H1 (cell line): ENCODE results near the gene TMEM86B. TPM values are rescaled to one million over a fixed set of nuclear protein-coding genes. Genes with fewer than 3 reads are reported as not detected.

Experiments used
- CTCF ChIA-PET: fragments of 300-600 bp; sonication (Branson Sonifier 250); formaldehyde crosslinking; loops from one replicate; lab custom pipeline; 2021; ENCODE audit not compliant: partially characterized antibody; lab: Charles Lee
- POLR2A ChIA-PET: fragments of 300-600 bp; sonication (Branson Sonifier 250); formaldehyde crosslinking; loops from one replicate; lab custom pipeline; 2021; ENCODE audit warnings: inconsistent platforms; ENCODE audit not compliant: partially characterized antibody; lab: Charles Lee
- DNase-seq, 2 experiments: peaks; one replicate each; pipeline versions ENCODE4 v3.0.0 to v3.0.0-alpha.2; 2010 to 2022; ENCODE audit warnings: low spot score in 2 of 2, low read depth in 1 of 2, mixed read lengths in 1 of 2
- FAIRE-seq: peaks from 2 replicates; lab custom pipeline; 2011; peaks lifted over from hg19 to GRCh38; lab: Jason Lieb, UNC
- H2AFZ ChIP-seq: 2 replicates; pipeline ENCODE4 v1.8.1; 2012; ENCODE audit warnings: low read length, inconsistent platforms
- H2AK5ac ChIP-seq: 2 replicates; pipeline ENCODE4 v1.6.1; 2013; ENCODE audit warnings: low read depth, low read length
- H2BK120ac ChIP-seq: replicated peaks from 2 replicates; pipeline ENCODE3; 2013; ENCODE audit warnings: low read depth, low read length, inconsistent platforms
- H2BK12ac ChIP-seq: 2 replicates; pipeline ENCODE4 v1.6.1; 2013; ENCODE audit warnings: low read depth, low read length
- H2BK15ac ChIP-seq: 2 replicates; pipeline ENCODE4 v1.6.1; 2013; ENCODE audit warnings: low read length
- H2BK20ac ChIP-seq: 2 replicates; pipeline ENCODE4 v1.6.1; 2013; ENCODE audit warnings: low read length
- H2BK5ac ChIP-seq: 2 replicates; pipeline ENCODE4 v1.6.1; 2013; ENCODE audit warnings: low read depth, low read length
- H3K14ac ChIP-seq: 2 replicates; pipeline ENCODE4 v1.6.1; 2013; ENCODE audit warnings: inconsistent platforms; ENCODE audit not compliant: insufficient read length
- H3K18ac ChIP-seq: 2 replicates; pipeline ENCODE4 v1.6.1; 2013; ENCODE audit warnings: low read length; ENCODE audit errors: extremely low read depth
- H3K23ac ChIP-seq: 2 replicates; pipeline ENCODE4 v1.6.1; 2013; ENCODE audit warnings: inconsistent platforms; ENCODE audit not compliant: insufficient read length
- H3K23me2 ChIP-seq: 2 replicates; pipeline ENCODE4 v1.6.1; 2013; ENCODE audit warnings: low read depth, low read length
- H3K27ac ChIP-seq: 2 replicates; pipeline ENCODE4 v1.6.1; 2011; ENCODE audit warnings: low read depth, low read length, inconsistent platforms
- H3K27me3 ChIP-seq, 4 experiments: replicated peaks in 1 of 4; 1 replicate in 1 of 4; 2 replicates in 3 of 4; pipeline versions ENCODE4 v1.6.1 to v1.8.1; 2011 to 2013; ENCODE audit warnings: low read length in 3 of 4, mild to moderate bottlenecking in 3 of 4, inconsistent platforms in 2 of 4, mixed read lengths in 2 of 4, moderate library complexity in 1 of 4; ENCODE audit not compliant: control insufficient read depth in 3 of 4, insufficient read depth in 3 of 4; ENCODE audit errors: extremely low read depth in 1 of 4
- H3K36me3 ChIP-seq, 4 experiments: 2 replicates each; pipeline versions ENCODE4 v1.6.1 to v1.8.1; 2011 to 2013; ENCODE audit warnings: mild to moderate bottlenecking in 4 of 4, low read length in 3 of 4, moderate library complexity in 2 of 4, control low read depth in 1 of 4, inconsistent platforms in 1 of 4; ENCODE audit not compliant: insufficient read depth in 4 of 4, control insufficient read depth in 2 of 4
- H3K4ac ChIP-seq: replicated peaks from 2 replicates; pipeline ENCODE3; 2013; ENCODE audit warnings: low read length, low read depth, mixed read lengths, inconsistent platforms; ENCODE audit not compliant: insufficient read length
- H3K4me1 ChIP-seq, 4 experiments: replicated peaks in 1 of 4; 1 replicate in 1 of 4; 2 replicates in 3 of 4; pipeline versions ENCODE4 v1.6.1 to v1.8.1; 2011 to 2013; ENCODE audit warnings: low read length in 3 of 4, inconsistent platforms in 2 of 4, mixed read lengths in 1 of 4; ENCODE audit not compliant: insufficient read depth in 4 of 4, control insufficient read depth in 3 of 4
- H3K4me2 ChIP-seq, 2 experiments: 2 replicates each; pipeline versions ENCODE4 v1.6.1 to v1.8.1; 2011 to 2013; ENCODE audit warnings: low read depth in 2 of 2, low read length in 2 of 2, control low read depth in 1 of 2, inconsistent platforms in 1 of 2, mild to moderate bottlenecking in 1 of 2; ENCODE audit not compliant: insufficient read depth in 1 of 2
- H3K4me3 ChIP-seq, 4 experiments: fragments of 200-600, 300-600 bp in 1 of 4; sonication (generic), shearing (Covaris generic), sonication (Bioruptor Twin) in 1 of 4; 2 replicates each; pipeline versions ENCODE4 v1.5.1 to v1.8.1; 2011 to 2016; ENCODE audit warnings: low read length in 4 of 4, low read depth in 3 of 4, control low read depth in 2 of 4, inconsistent platforms in 2 of 4, mild to moderate bottlenecking in 2 of 4, mixed read lengths in 1 of 4, moderate library complexity in 1 of 4; ENCODE audit not compliant: insufficient read depth in 2 of 4; ENCODE audit errors: extremely low read depth in 1 of 4
- H3K56ac ChIP-seq: replicated peaks from 2 replicates; pipeline ENCODE3; 2013; ENCODE audit warnings: low read depth, mild to moderate bottlenecking, mixed read lengths, low read length, inconsistent platforms; ENCODE audit not compliant: insufficient read length
- H3K79me1 ChIP-seq: 2 replicates; pipeline ENCODE4 v1.6.1; 2013; ENCODE audit warnings: low read depth, low read length, control low read depth
- H3K79me2 ChIP-seq, 2 experiments: 2 replicates each; pipeline versions ENCODE4 v1.6.1 to v1.8.1; 2012 to 2013; ENCODE audit warnings: low read length in 2 of 2, mild to moderate bottlenecking in 2 of 2, inconsistent platforms in 1 of 2; ENCODE audit not compliant: insufficient read depth in 2 of 2, control insufficient read depth in 1 of 2
- H3K9ac ChIP-seq, 4 experiments: replicated peaks in 1 of 4; 1 replicate in 1 of 4; 2 replicates in 3 of 4; pipeline versions ENCODE4 v1.6.1 to v1.8.1; 2011 to 2013; ENCODE audit warnings: low read depth in 3 of 4, low read length in 3 of 4, control low read depth in 2 of 4, mild to moderate bottlenecking in 2 of 4, moderate library complexity in 2 of 4, inconsistent platforms in 1 of 4; ENCODE audit errors: extremely low read depth in 1 of 4
- H3K9me3 ChIP-seq, 2 experiments: 2 replicates each; pipeline versions ENCODE4 v1.6.1 to v1.8.1; 2012 to 2013; ENCODE audit warnings: mild to moderate bottlenecking in 2 of 2, moderate library complexity in 2 of 2, control low read depth in 1 of 2, inconsistent platforms in 1 of 2, low read depth in 1 of 2, low read length in 1 of 2, mixed read lengths in 1 of 2; ENCODE audit not compliant: insufficient read depth in 2 of 2
- H4K20me1 ChIP-seq, 2 experiments: replicated peaks in 1 of 2; 2 replicates each; pipeline versions ENCODE3 to v1.8.1; 2011 to 2013; ENCODE audit warnings: inconsistent platforms in 2 of 2, low read length in 2 of 2, mild to moderate bottlenecking in 1 of 2; ENCODE audit not compliant: insufficient read depth in 2 of 2, control insufficient read depth in 1 of 2
- H4K5ac ChIP-seq: 2 replicates; pipeline ENCODE4 v1.6.1; 2013; ENCODE audit warnings: low read length, low read depth, mixed read lengths, inconsistent platforms; ENCODE audit not compliant: insufficient read length
- H4K8ac ChIP-seq: 2 replicates; pipeline ENCODE4 v1.8.0; 2013; ENCODE audit warnings: mild to moderate bottlenecking, moderate library complexity, low read length, inconsistent platforms; ENCODE audit not compliant: insufficient read depth; ENCODE audit errors: extremely low read depth
- H4K91ac ChIP-seq: replicated peaks from 2 replicates; pipeline ENCODE3; 2013; ENCODE audit warnings: low read length, mixed read lengths, inconsistent platforms; ENCODE audit not compliant: insufficient read length
- CBX5 ChIP-seq: fragments of 300-800, 300-1000 bp; sonication (generic); IDR thresholded peaks from 2 replicates; pipeline ENCODE4 v1.7.1; 2016; ENCODE audit warnings: antibody characterized with exemption, low read length, low read depth
- MAFK ChIP-seq: IDR thresholded peaks from 2 replicates; pipeline ENCODE4 v1.6.1; 2012; ENCODE audit warnings: low read depth, mild to moderate bottlenecking, improper control_type of control experiment, low read length
- POLR2AphosphoS5 ChIP-seq: IDR thresholded peaks from 2 replicates; pipeline ENCODE4 v1.6.1; 2011; ENCODE audit warnings: low read depth, low read length
- SP2 ChIP-seq: IDR thresholded peaks from 2 replicates; pipeline ENCODE4 v1.6.1; 2012; ENCODE audit warnings: mild to moderate bottlenecking, low read length, inconsistent platforms
- whole genome bisulfite sequencing, 2 experiments: shearing (Covaris generic) in 1 of 2; methylation state at CpG; one replicate each; pipeline versions ENCODE4 v1.1.6 to v1.1.7; 2013 to 2015; ENCODE audit warnings: low lambda C conversion rate in 2 of 2, mixed read lengths in 2 of 2, inconsistent platforms in 1 of 2, low coverage in 1 of 2, missing lambda C conversion rate in 1 of 2; ENCODE audit not compliant: insufficient replicate concordance in 2 of 2, insufficient coverage in 1 of 2, insufficient read length in 1 of 2; ENCODE audit errors: extremely low coverage in 1 of 2, missing lambda C conversion rate in 1 of 2; 5-methylcytosine and 5-hydroxymethylcytosine counted together
- polyA plus RNA-seq, 7 experiments: library from polyadenylated mRNA; depleted of rRNA in 3 of 7; stranded (reverse) in 5 of 7; unstranded in 2 of 7; fragments of >200 nt in 5 of 7; fragments of 200-250 nt in 2 of 7; gene quantifications; 1 replicate in 5 of 7; 2 replicates in 1 of 7; 4 replicates in 1 of 7; pipeline versions ENCODE4 v1.2.1 to v1.2.3, GENCODE V29; 2011 to 2013; ENCODE audit warnings: missing spikeins in 2 of 7, mixed read lengths in 2 of 7
- total RNA-seq: library from RNA; stranded (reverse); fragmentation: NEBNext Ultra II Directional; extraction: Animal tissue kit (Norgen Biotek cat#: 25700); gene quantifications from 2 replicates; pipeline ENCODE4 v1.2.1, GENCODE V29; 2021

TMEM86B gene
- total and polyA plus RNA-seq, 2 of the 8 experiments (the other 6 are each of a cell fraction or from before 2014, with no cell fraction given), result 2.0 to 2.9 TPM

DNA sequence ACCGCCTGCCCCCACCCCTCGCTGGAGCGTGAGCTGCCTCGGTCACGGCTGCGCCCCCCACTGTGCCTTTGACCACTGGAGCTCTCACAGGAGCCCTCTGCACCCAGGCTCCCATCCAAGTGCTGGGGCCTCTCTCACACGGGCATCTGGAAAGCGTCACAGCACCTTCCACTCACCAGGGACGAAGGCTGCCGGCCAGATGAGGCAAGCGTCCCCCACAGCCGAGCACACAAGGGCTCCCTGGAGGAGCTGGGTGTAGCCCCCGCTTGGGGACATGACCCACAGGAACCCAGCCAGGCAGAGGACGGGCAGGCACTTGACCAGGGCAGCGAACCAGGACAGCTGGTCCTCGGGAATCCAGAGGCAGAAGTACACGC, 560 bp downstream of the TMEM86B start:
- Histone ChIP-seq H3K4me1 (no peaks in the 10 kb centered on the region), H4K91ac (no peak overlapping the region), H3K4ac (no peak overlapping the region), H2BK5ac (peak overlapping the region; percentile 35; the same call in 1 of the 2 replicates), H2BK20ac (no peak overlapping the region), H3K9me3 (no peaks in the 10 kb centered on the region), H3K18ac (no peak overlapping the region), H3K4me2 (no peak overlapping the region), H4K5ac (no peak overlapping the region), H3K79me2 (no peaks in the 10 kb centered on the region), H3K79me1 (no peaks in the 10 kb centered on the region; the same call in 1 of the 2 replicates), H3K9ac (no peak overlapping the region), H3K4me3 (no peak overlapping the region), H3K27ac (no peak overlapping the region), H4K8ac (no peak overlapping the region; the same call in 1 of the 2 replicates), H2AK5ac (no peak overlapping the region), H2AFZ (no peak overlapping the region), H3K23me2 (no peaks in the 10 kb centered on the region), H3K56ac (no peak overlapping the region), H2BK120ac (no peak overlapping the region), H3K36me3 (peaks cover 5 to 14% (median 12%) of the 10 kb centered on the region in 4 experiments; a peak in 5 of 8 replicates), H2BK15ac (no peak overlapping the region), H4K20me1 (peaks cover 3 to 21% of the 10 kb centered on the region in 2 experiments), H3K14ac (no peak overlapping the region), H3K23ac (no peak overlapping the region), H3K27me3 (no peaks in the 10 kb centered on the region), H2BK12ac (no peak overlapping the region)
- DNase-seq (no peak), FAIRE-seq (no peak)
- CTCF ChIA-PET, result interaction anchor here (0.7 to 1.6 kb wide), 3 partner anchors 62 to 190 kb away, joined by 3 to 4 read pairs (median 4); partner anchors contain the start of gene DNAAF3
- POLR2A ChIA-PET, result interaction anchor here (0.6 to 1.3 kb wide), 4 partner anchors 32 to 180 kb away, joined by 3 to 4 read pairs (median 4); partner anchors contain the start of gene UBE2S
- TF ChIP-seq MAFK (no peak), SP2 (no peak), CBX5 (no peak), POLR2AphosphoS5 (0 out of 2 replicates have a peak, but pooled peaks have one; percentile 2)
- 88% methylated on average over 15 of the region's 17 CpGs; no CpG with 5 or more reads in 1 of the 2 experiments for WGBS, 2 experiments
